Stimulated activated CD4-positive, alpha-beta T cell treated with anti-CD3 and anti-CD28 coated beads, Interleukin-4, amount 100 ng/mL, for 4 hours (primary cell): ENCODE results near the gene HIVEP3.

Source experiments
- DNase-seq, 2 experiments: peaks; one replicate each; pipeline ENCODE4 v3.0.0-alpha.2; 2020

Gene HIVEP3

GRCh38 chr1:41622859-41623732 lies 295.6 kb downstream of the HIVEP3 start:
- DNase-seq, result no peak

GRCh38 chr1:41622402-41622801 lies 296.3 kb downstream of the HIVEP3 start:
- DNase-seq, result no peak

- DNase-seq, result no peak
Observed at GRCh38 chr1:41621791-41622190, 296.9 kb downstream of the HIVEP3 start.

- no peak for DNase-seq
Observed at GRCh38 chr1:41621256-41621655, 297.5 kb downstream of the HIVEP3 start.

GRCh38 chr1:41620365-41621169 lies 298.2 kb downstream of the HIVEP3 start:
- no peak for DNase-seq

GRCh38 chr1:41619511-41620364 lies 299.0 kb downstream of the HIVEP3 start:
- no peak for DNase-seq

- no peak for DNase-seq
Observed at GRCh38 chr1:41618871-41619270, 299.9 kb downstream of the HIVEP3 start.

- DNase-seq, result no peak
Observed at GRCh38 chr1:41618066-41618825, 300.5 kb downstream of the HIVEP3 start.

- no peak for DNase-seq
Observed at GRCh38 chr1:41617336-41617735, 301.4 kb downstream of the HIVEP3 start.

- no peak for DNase-seq
Observed at GRCh38 chr1:41616563-41616962, 302.2 kb downstream of the HIVEP3 start.

- DNase-seq, result no peak
Observed at GRCh38 chr1:41615981-41616380, 302.7 kb downstream of the HIVEP3 start.

- DNase-seq, result no peak
Observed at GRCh38 chr1:41615316-41615715, 303.4 kb downstream of the HIVEP3 start.

- no peak for DNase-seq
Observed at GRCh38 chr1:41614818-41615217, 303.9 kb downstream of the HIVEP3 start.

GRCh38 chr1:41613689-41614574 lies 304.8 kb downstream of the HIVEP3 start:
- no peak for DNase-seq

GRCh38 chr1:41612953-41613352 lies 305.8 kb downstream of the HIVEP3 start:
- no peak for DNase-seq

GRCh38 chr1:41611932-41612450 lies 306.7 kb downstream of the HIVEP3 start:
- DNase-seq, result no peak

- no peak for DNase-seq
Observed at GRCh38 chr1:41611068-41611931, 307.4 kb downstream of the HIVEP3 start.

- no peak for DNase-seq
Observed at GRCh38 chr1:41610361-41610760, 308.4 kb downstream of the HIVEP3 start.

GRCh38 chr1:41609166-41609883 lies 309.4 kb downstream of the HIVEP3 start:
- no peak for DNase-seq
